ENCODE results near the gene SH2D6. TPM values are rescaled to one million over a fixed set of nuclear protein-coding genes. Genes with fewer than 3 reads are reported as not detected.

Gene SH2D6
- polyA plus RNA-seq, 1 donor from 2014 or later = not detected

- Histone ChIP-seq H3K9me2 (ENCODE audit: insufficient read depth, low read length) (no peaks in the 10 kb centered on the region), H4K20me1 (ENCODE audit: insufficient read depth) (no peaks in the 10 kb centered on the region), H3K9ac (ENCODE audit: low read length) (no peak overlapping the region), H3K27ac (ENCODE audit: low read length) (no peak overlapping the region), H3K4me2 (ENCODE audit: low read length) (no peak overlapping the region), H3K27me3 (ENCODE audit: insufficient read depth, low read depth, low read length) (no peaks in the 10 kb centered on the region), H3K9me3 (ENCODE audit: low read length) (no peaks in the 10 kb centered on the region), H3K4me3 (ENCODE audit: low read length) (no peak overlapping the region), H3F3A (ENCODE audit: insufficient read depth, low read length, poor library complexity, severe bottlenecking) (no peaks in the 10 kb centered on the region), H3K36me3 (ENCODE audit: insufficient read depth, low read length) (no peaks in the 10 kb centered on the region), H2AFZ (ENCODE audit: low read depth, low read length) (no peak overlapping the region), H3K79me2 (replicated peaks; ENCODE audit: insufficient read depth, low read length) (no peaks in the 10 kb centered on the region)
- no peak for TF ChIP-seq TAF1 (IDR thresholded peaks at IDR 0.05; ENCODE audit: low read depth)
- TF ChIP-seq RAD21 (conservative IDR thresholded peaks at IDR 0.05) = no peak
- no peak for TF ChIP-seq MXI1 (conservative IDR thresholded peaks at IDR 0.05; ENCODE audit: poor library complexity, severe bottlenecking)
- no peak for TF ChIP-seq EP300 (conservative IDR thresholded peaks at IDR 0.05; ENCODE audit: poor library complexity, severe bottlenecking)
- TF ChIP-seq SMC3 (conservative IDR thresholded peaks at IDR 0.05; ENCODE audit: poor library complexity) = no peak
- TF ChIP-seq REST (IDR thresholded peaks at IDR 0.05; ENCODE audit: borderline replicate concordance) = no peak
- no peak for TF ChIP-seq POLR2AphosphoS5 (IDR thresholded peaks at IDR 0.05)
- TF ChIP-seq CTCF (IDR thresholded peaks at IDR 0.05; ENCODE audit: poor library complexity, severe bottlenecking) = no peak
- TF ChIP-seq EZH2 (IDR thresholded peaks at IDR 0.05; ENCODE audit: borderline replicate concordance, insufficient read depth, low read length, poor library complexity, severe bottlenecking) = no peak
Observed at GRCh38 chr2:85476624-85477023, 58.1 kb downstream of the SH2D6 start.

- H3K36me3 ChIP-seq (ENCODE audit: insufficient read depth, low read length) = no peaks in the 10 kb centered on the region
- H3K9me2 ChIP-seq (ENCODE audit: insufficient read depth, low read length) = no peaks in the 10 kb centered on the region
- no peak overlapping the region for H3K4me3 ChIP-seq (ENCODE audit: low read length)
- H2AFZ ChIP-seq (ENCODE audit: low read depth, low read length) = no peak overlapping the region
- TF ChIP-seq TAF1 (IDR thresholded peaks at IDR 0.05; ENCODE audit: low read depth) = no peak
- TF ChIP-seq MXI1 (conservative IDR thresholded peaks at IDR 0.05; ENCODE audit: poor library complexity, severe bottlenecking) = no peak
- TF ChIP-seq EP300 (conservative IDR thresholded peaks at IDR 0.05; ENCODE audit: poor library complexity, severe bottlenecking) = no peak
- TF ChIP-seq EZH2 (IDR thresholded peaks at IDR 0.05; ENCODE audit: borderline replicate concordance, insufficient read depth, low read length, poor library complexity, severe bottlenecking) = no peak
- no peak for TF ChIP-seq POLR2AphosphoS5 (IDR thresholded peaks at IDR 0.05)
- H3K9ac ChIP-seq (ENCODE audit: low read length) = no peak overlapping the region
- H3K27ac ChIP-seq (ENCODE audit: low read length) = no peak overlapping the region
- H3K79me2 ChIP-seq (replicated peaks; ENCODE audit: insufficient read depth, low read length) = no peaks in the 10 kb centered on the region
- H4K20me1 ChIP-seq (ENCODE audit: insufficient read depth) = no peaks in the 10 kb centered on the region
- no peaks in the 10 kb centered on the region for H3K27me3 ChIP-seq (ENCODE audit: insufficient read depth, low read depth, low read length)
- H3K9me3 ChIP-seq (ENCODE audit: low read length) = no peaks in the 10 kb centered on the region
- no peaks in the 10 kb centered on the region for H3F3A ChIP-seq (ENCODE audit: insufficient read depth, low read length, poor library complexity, severe bottlenecking)
- H3K4me2 ChIP-seq (ENCODE audit: low read length) = no peak overlapping the region
Observed at GRCh38 chr2:85477884-85478283, 59.4 kb downstream of the SH2D6 start.
